GM18873 (cell line): ENCODE measurements around the gene ESRP2.

Experiments
- ATAC-seq: cut with Tn5 transposase; IDR thresholded peaks from one replicate; pipeline ENCODE4 v1.9.1; 2021; ENCODE audit warnings: mild to moderate bottlenecking, moderate library complexity, moderate number of reproducible peaks; ENCODE audit not compliant: unreplicated experiment, low FRiP score

Gene ESRP2

DNA sequence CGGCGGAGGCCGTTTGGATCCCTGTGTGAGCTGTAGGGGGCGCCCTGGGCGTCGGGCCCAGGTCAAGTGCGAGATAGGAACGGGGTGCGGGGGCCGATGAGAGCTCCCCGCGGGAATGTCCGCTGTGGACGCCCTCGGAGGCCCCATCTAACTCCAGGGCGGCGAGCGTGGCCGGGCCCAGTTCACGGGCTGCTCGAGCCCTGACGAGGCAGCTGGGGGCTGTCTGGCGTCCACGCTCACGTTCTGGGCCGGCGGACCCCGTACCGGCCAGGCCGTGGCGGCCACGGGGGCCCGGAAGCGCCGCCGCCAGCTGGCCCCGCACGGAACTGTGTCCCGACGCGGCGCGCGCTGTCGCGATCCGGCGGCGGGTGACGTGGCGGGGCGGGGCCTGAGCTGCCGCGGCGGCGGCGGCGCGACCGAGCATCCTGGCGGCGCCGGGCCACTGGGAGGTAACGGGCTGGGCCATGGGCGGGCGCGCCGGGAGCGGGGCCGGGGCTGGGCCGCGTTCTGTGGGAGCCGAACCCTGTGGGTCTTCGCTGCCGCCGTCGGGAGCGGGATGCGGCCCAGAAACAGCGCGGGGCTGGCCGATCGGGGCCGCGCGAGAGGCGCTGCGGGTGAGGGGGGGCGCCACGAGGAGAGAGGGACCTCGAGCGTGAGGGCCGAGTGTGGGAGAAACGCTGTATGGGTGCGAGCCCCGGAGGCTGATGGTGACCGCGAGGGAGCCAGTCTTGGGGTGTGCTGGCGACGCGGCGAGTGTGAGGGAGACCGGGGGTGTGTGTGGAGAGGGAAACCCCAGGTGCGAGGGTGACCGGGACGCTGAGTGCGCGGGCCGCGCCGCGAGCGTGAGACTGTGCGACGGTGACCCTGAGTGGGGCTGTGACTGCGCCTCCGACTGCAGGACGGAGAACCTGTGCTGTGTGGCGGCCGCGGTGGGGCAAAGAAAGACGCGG is 28.5 kb upstream of the ESRP2 start, which contains the start of gene SLC7A6:
SLC7A6 (plus strand) TSS at position 399 of the 950 bp plus-strand sequence. CDS start 10,201 bp downstream, outside the sequence.
- no peak for ATAC-seq

GRCh38 chr16:68263559-68264127 is 27.7 kb upstream of the ESRP2 start:
- no peak for ATAC-seq

DNA sequence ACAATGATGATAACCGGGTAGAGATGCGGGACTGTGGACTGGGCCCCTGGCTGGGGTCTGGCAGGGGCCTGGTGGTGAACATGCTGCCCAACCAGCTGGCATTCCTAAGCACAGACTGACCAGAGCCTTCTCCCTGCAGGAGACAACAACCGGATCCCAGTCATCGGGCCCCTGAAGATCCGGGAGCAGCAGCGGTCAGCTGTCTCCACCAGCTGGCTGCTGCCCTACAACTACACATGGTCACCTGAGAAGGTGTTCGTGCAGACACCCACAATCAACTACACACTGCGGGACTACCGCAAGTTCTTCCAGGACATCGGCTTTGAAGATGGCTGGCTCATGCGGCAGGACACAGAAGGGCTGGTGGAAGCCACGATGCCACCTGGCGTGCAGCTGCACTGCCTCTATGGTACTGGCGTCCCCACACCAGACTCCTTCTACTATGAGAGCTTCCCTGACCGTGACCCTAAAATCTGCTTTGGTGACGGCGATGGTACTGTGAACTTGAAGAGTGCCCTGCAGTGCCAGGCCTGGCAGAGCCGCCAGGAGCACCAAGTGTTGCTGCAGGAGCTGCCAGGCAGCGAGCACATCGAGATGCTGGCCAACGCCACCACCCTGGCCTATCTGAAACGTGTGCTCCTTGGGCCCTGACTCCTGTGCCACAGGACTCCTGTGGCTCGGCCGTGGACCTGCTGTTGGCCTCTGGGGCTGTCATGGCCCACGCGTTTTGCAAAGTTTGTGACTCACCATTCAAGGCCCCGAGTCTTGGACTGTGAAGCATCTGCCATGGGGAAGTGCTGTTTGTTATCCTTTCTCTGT is 23.3 kb upstream of the ESRP2 start:
- no peak for ATAC-seq

GRCh38 chr16:68257906-68258800 is 22.2 kb upstream of the ESRP2 start:
- no peak for ATAC-seq

DNA sequence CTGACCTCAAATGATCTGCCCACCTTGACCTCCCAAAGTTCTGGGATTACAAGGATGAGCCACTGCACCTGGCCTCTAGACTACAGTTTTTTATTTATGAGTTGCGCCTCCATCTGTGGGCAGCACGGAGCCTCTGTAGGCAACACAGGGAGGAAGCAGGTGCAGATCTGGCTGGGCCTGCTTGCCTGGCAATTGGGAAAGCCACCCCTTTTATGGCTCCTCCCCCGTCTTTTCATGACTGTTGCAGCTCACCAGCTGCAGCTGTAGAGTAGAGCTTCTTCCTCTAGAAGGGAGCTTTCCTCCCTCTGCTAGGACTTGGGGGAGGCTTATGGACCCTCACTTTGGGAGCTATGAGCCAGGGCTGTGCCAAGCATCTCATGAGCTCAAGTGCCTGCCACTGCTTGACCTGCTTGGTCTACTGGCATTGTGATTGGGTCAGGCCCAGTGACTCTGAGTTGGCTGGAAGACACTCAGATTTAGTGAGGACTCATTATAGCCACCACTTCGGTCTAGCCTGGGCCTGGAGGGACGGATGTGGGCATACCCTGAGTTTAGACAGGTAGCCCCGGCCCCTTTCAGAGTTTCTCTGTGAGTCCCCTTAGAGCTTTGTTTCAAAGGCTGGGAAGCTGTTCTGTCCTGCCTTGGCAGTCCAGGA is 21.5 kb upstream of the ESRP2 start:
- no peak for ATAC-seq

DNA sequence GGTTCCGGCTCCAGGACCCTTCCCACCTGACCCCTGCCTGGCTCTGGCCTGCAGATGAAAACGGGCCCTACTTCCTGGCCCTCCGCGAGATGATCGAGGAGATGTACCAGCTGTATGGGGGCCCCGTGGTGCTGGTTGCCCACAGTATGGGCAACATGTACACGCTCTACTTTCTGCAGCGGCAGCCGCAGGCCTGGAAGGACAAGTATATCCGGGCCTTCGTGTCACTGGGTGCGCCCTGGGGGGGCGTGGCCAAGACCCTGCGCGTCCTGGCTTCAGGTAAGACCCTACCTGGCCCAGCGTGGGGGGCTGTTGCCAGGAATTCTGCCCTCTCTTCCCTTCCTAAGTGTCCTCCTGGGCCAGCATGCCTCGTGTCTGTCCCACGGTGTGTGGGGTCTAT is 19.8 kb upstream of the ESRP2 start:
- ATAC-seq: no peak

GRCh38 chr16:68253721-68254120 is 17.8 kb upstream of the ESRP2 start:
- no peak for ATAC-seq

GRCh38 chr16:68252383-68252782 is 16.5 kb upstream of the ESRP2 start:
- ATAC-seq: no peak

DNA sequence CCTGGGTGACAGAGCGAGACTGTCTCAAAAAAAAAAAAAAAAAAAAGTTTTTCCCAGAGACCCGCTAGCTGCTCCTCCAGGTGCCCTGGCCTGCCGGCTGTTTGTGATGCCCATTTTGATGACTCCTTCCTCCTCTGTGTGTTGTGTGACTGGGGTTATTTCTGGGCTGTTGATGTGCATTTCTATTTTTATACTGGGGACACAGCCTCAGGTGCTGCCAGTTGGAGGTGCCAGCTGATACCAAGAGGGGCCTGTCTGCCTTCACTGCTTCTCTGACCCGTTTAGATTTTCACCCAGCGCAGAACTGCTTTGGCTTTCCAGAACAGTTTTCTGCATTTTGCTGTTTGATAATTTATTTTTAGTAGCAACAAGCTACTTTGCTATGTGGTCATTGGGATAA is 15.9 kb upstream of the ESRP2 start:
- ATAC-seq: no peak

- no peak for ATAC-seq
These were observed 15.0 kb upstream of the ESRP2 start for GRCh38 chr16:68250951-68251350.

DNA sequence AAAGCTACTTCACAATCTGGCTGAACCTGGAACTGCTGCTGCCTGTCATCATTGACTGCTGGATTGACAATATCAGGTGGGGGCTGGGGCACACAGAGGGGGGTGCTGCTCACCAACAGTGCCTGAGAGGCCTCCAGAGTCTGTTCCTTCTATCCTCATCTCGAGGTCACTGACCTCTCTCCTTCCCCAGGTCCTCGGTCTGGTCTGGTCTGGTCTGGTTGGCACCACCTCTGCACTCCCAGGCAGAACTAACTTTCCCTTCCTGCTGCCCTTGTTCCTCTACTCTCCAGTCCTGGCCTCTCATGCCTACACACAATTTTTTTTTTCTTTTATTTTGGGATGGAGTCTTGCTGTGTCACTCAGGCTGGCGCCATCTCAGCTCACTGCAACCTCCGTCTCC is 13.4 kb upstream of the ESRP2 start:
- no peak for ATAC-seq

- ATAC-seq: no peak
These were observed 12.0 kb upstream of the ESRP2 start for GRCh38 chr16:68247932-68248331.

DNA sequence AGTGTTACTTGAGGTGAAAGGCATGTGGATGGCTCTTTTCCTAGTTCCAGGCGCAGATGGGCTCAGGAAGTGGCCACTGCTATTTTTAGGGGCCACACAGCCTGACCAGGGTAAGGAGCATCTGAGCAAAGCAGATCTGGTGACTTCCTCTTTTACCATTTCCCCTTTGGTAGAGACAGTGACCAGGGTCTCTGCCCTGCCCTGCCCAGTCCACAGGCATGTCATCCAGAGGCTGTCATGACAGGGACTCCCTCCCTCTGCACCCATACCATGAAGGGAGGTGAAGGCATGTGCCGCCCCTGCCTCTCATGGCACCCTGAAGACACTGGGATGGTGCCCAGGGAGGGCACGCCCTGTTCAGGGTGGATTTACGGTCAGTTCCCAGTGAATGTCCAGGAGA is 11.5 kb upstream of the ESRP2 start:
- ATAC-seq: no peak

DNA sequence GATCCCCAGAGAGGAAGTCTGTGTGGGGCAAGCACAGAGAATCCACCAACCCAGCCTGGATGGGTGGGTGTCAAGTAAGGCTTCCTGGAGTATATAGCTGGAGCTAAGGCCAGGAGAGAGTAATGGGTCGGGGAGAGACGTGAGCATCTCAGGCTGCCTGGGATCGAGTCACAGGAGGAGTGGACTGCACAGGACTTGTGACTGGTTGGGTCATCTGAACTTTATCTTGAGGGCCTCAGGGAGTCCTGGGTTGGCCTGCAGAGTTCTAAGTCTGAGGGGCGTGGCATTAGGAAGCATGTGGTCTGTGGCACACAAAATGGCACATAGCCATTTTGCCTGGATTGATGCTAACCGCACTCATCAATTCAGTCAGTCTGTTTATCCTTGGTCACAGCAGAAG is 10.7 kb upstream of the ESRP2 start:
- ATAC-seq: no peak

- ATAC-seq: no peak
These were observed 10.2 kb upstream of the ESRP2 start for GRCh38 chr16:68246121-68246520.

GRCh38 chr16:68244903-68245853 is 9.3 kb upstream of the ESRP2 start, which contains the start of gene PLA2G15:
TSS of gene PLA2G15 (plus strand) at chr16:68245373. CDS start at chr16:68245427, 54 bp downstream.
- peak; percentile 65 for ATAC-seq

GRCh38 chr16:68244481-68244902 is 8.6 kb upstream of the ESRP2 start:
- ATAC-seq: no peak
